PC-3 (cell line): ENCODE measurements around the gene TTC16. TPM values are rescaled to one million over a fixed set of nuclear protein-coding genes. Genes with fewer than 3 reads are reported as not detected.

Experiments used
- ATAC-seq: fragments of 200-7000 bp; cut with Tn5 transposase; 2 replicates; pipeline ENCODE4 v1.9.1; 2020; ENCODE audit warnings: mild to moderate bottlenecking, moderate library complexity
- BruUV-seq: library from RNA; stranded (reverse); fragments of 400-500 nt; replicated peaks from 2 replicates; lab custom pipeline; 2021; lab: Mats Ljungman, UMichigan
- CTCF ChIA-PET: fragments of 300-600 bp; sonication (Branson Sonifier 250); formaldehyde crosslinking; loops from one replicate; lab custom pipeline; 2022; ENCODE audit warnings: antibody characterized with exemption; lab: Charles Lee
- POLR2A ChIA-PET: fragments of 300-600 bp; sonication (Branson Sonifier 250); formaldehyde crosslinking; loops from one replicate; lab custom pipeline; 2022; ENCODE audit warnings: antibody characterized with exemption; ENCODE audit not compliant: unreplicated experiment; lab: Charles Lee
- DNase-seq: peaks from one replicate; pipeline ENCODE4 v3.0.0-alpha.2; 2015
- H2AFZ ChIP-seq: fragments of 300-600 bp; sonication (generic); 2 replicates; pipeline ENCODE4 v1.6.0; 2016; ENCODE audit warnings: antibody characterized with exemption, low read length
- H3F3A ChIP-seq: fragments of 300-600 bp; sonication (generic); one replicate; pipeline ENCODE4 v1.6.0; 2017; ENCODE audit warnings: antibody characterized with exemption, low read length, control low read depth, mild to moderate bottlenecking; ENCODE audit not compliant: unreplicated experiment
- H3K27ac ChIP-seq: fragments of 300-600 bp; sonication (generic); 2 replicates; pipeline ENCODE4 v1.5.1; 2016; ENCODE audit warnings: mild to moderate bottlenecking, low read length
- H3K27me3 ChIP-seq: fragments of 300-600 bp; sonication (generic); 2 replicates; pipeline ENCODE4 v1.6.1; 2016; ENCODE audit warnings: low read length, mixed read lengths
- H3K36me3 ChIP-seq: fragments of 300-600 bp; sonication (generic); 2 replicates; pipeline ENCODE4 v1.6.1; 2016; ENCODE audit warnings: low read depth, mixed run types, low read length, mixed read lengths
- H3K4me1 ChIP-seq: fragments of 300-600 bp; sonication (generic); 2 replicates; pipeline ENCODE4 v1.5.1; 2016; ENCODE audit warnings: low read length; ENCODE audit not compliant: insufficient read depth
- H3K4me2 ChIP-seq: fragments of 300-600 bp; sonication (generic); 2 replicates; pipeline ENCODE4 v1.6.0; 2016; ENCODE audit warnings: low read length
- H3K4me3 ChIP-seq: fragments of 300-600 bp; sonication (generic); 2 replicates; pipeline ENCODE4 v1.5.1; 2016; ENCODE audit warnings: mild to moderate bottlenecking, low read length, mixed read lengths
- H3K79me2 ChIP-seq: fragments of 300-600 bp; sonication (generic); 2 replicates; pipeline ENCODE4 v1.6.1; 2017; ENCODE audit warnings: low read length, mixed read lengths
- H3K9ac ChIP-seq: fragments of 300-600 bp; sonication (generic); 2 replicates; pipeline ENCODE4 v1.6.0; 2016; ENCODE audit warnings: mild to moderate bottlenecking, low read length
- H3K9me2 ChIP-seq: fragments of 300-600 bp; sonication (generic); replicated peaks from 2 replicates; pipeline ENCODE4 v1.6.1; 2016; ENCODE audit warnings: mixed run types, low read length, mixed read lengths
- H3K9me3 ChIP-seq: fragments of 300-600 bp; sonication (generic); 2 replicates; pipeline ENCODE4 v1.6.1; 2016; ENCODE audit warnings: low read length, mixed read lengths
- H4K20me1 ChIP-seq: fragments of 300-600 bp; sonication (generic); 2 replicates; pipeline ENCODE4 v1.6.1; 2016; ENCODE audit warnings: low read length, mixed read lengths
- EZH2 ChIP-seq: fragments of 300-600 bp; sonication (generic); IDR thresholded peaks from one replicate; pipeline ENCODE4 v1.6.1; 2017; ENCODE audit warnings: antibody characterized with exemption, mild to moderate bottlenecking, low read length; ENCODE audit not compliant: unreplicated experiment
- EZH2phosphoT487 ChIP-seq: fragments of 300-600 bp; sonication (generic); IDR thresholded peaks from 2 replicates; pipeline ENCODE4 v1.6.1; 2018; ENCODE audit warnings: mild to moderate bottlenecking, antibody characterized with exemption, low read length, borderline replicate concordance
- intact Hi-C: fragments of 100-400 bp; cut with micrococcal nuclease; formaldehyde crosslinking; loops from 2 replicates; pipeline ENCODE4 v1.9.0; 2023
- total RNA-seq: library from RNA; depleted of rRNA; stranded (reverse); fragments of >200 nt; gene quantifications from 2 replicates; pipeline ENCODE4 v1.2.3, GENCODE V29; 2014
- TF ChIP-seq, protein P1 (sequence below): fragments of 300-600 bp; sonication (generic); conservative IDR thresholded peaks from 2 replicates; pipeline ENCODE4 v1.5.1; 2017; ENCODE audit warnings: antibody characterized with exemption, low read depth, mild to moderate bottlenecking, low read length

The TTC16 gene
- total RNA-seq, 1 experiment from 2014 or later: 0.04 TPM

DNA sequence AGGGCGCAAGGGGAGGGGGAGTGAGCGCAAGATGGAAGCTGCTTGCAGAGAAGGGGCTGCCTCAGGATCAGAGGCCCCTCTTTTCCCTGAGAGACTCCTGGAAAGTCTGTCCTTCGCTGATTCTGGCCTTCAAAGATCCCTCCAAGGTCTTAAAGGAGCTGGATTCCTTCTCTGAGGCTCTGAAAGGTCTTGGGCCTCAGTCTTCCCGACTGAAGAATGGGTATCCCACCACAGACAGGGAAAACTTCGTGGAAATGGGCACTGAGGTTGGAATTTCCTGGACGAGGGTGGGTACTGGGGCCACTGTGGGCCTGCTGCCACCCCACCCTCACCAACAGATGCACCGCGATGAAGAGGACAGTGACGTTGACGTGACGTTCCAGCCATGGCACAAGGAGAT lies 3.5 kb upstream of the TTC16 start:
- H3F3A ChIP-seq: no peaks in the 10 kb centered on the region

DNA sequence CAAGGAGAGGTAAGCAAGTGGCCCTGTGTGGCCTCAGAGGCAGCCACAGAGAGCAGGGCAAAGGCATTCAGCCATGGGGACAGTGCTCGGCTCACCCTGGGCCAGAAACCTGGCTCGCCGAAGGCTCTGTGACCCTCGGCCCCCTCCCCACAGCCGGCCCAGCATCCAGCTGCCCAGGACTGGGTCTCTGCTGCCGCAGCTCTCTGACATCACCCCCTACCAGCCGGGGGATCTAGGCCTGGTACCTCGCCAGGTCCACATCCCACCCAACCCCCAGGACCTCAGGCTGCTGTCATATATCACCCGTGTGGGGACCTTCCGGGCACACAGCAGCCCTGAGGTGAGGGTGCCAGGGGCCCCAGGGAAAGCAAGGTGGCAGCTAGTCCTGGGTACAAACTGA lies 3.0 kb upstream of the TTC16 start:
- ChIA-PET CTCF (no interaction called here), POLR2A (no interaction called here)
- BruUV-seq: no TSS peak
- H3K27me3 ChIP-seq: no peaks in the 10 kb centered on the region
- H3K79me2 ChIP-seq: peaks cover 16% of the 10 kb centered on the region
- H3K9me2 ChIP-seq: no peaks in the 10 kb centered on the region
- no peak for TF ChIP-seq EZH2
- no peak for TF ChIP-seq EZH2phosphoT487
- TF ChIP-seq, protein P1, sequence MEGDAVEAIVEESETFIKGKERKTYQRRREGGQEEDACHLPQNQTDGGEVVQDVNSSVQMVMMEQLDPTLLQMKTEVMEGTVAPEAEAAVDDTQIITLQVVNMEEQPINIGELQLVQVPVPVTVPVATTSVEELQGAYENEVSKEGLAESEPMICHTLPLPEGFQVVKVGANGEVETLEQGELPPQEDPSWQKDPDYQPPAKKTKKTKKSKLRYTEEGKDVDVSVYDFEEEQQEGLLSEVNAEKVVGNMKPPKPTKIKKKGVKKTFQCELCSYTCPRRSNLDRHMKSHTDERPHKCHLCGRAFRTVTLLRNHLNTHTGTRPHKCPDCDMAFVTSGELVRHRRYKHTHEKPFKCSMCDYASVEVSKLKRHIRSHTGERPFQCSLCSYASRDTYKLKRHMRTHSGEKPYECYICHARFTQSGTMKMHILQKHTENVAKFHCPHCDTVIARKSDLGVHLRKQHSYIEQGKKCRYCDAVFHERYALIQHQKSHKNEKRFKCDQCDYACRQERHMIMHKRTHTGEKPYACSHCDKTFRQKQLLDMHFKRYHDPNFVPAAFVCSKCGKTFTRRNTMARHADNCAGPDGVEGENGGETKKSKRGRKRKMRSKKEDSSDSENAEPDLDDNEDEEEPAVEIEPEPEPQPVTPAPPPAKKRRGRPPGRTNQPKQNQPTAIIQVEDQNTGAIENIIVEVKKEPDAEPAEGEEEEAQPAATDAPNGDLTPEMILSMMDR: no peak
- intact Hi-C loops: no loop called here
- no peak overlapping the region for H3K4me2 ChIP-seq
- H3K4me1 ChIP-seq: peaks cover 5% of the 10 kb centered on the region; the same call in 1 of the 2 replicates
- H3K36me3 ChIP-seq: no peaks in the 10 kb centered on the region
- DNase-seq (no peak), ATAC-seq (no peak)
- H3K9ac ChIP-seq: no peak overlapping the region
- no peaks in the 10 kb centered on the region for H4K20me1 ChIP-seq
- no peaks in the 10 kb centered on the region for H3K9me3 ChIP-seq
- no peaks in the 10 kb centered on the region for H3F3A ChIP-seq
- H2AFZ ChIP-seq: no peak overlapping the region
- no peak overlapping the region for H3K27ac ChIP-seq
- H3K4me3 ChIP-seq: no peak overlapping the region

More for the DNA sequence above, 3.5 kb upstream of the TTC16 start:
- intact Hi-C loops: no loop called here
- Histone ChIP-seq H3K9ac (no peak overlapping the region), H3K36me3 (no peaks in the 10 kb centered on the region), H3K27ac (no peak overlapping the region), H3K79me2 (peaks cover 16% of the 10 kb centered on the region), H3K4me2 (no peak overlapping the region), H3K27me3 (no peaks in the 10 kb centered on the region), H3K4me1 (peaks cover 5% of the 10 kb centered on the region; the same call in 1 of the 2 replicates), H3K9me2 (no peaks in the 10 kb centered on the region), H2AFZ (no peak overlapping the region), H4K20me1 (no peaks in the 10 kb centered on the region), H3K4me3 (no peak overlapping the region), H3K9me3 (no peaks in the 10 kb centered on the region)
- no TSS peak for BruUV-seq
- TF ChIP-seq EZH2phosphoT487: no peak
- TF ChIP-seq EZH2: no peak
- TF ChIP-seq, protein P1: no peak
- DNase-seq (no peak), ATAC-seq (no peak)
- CTCF ChIA-PET: no interaction called here
- POLR2A ChIA-PET: no interaction called here

DNA sequence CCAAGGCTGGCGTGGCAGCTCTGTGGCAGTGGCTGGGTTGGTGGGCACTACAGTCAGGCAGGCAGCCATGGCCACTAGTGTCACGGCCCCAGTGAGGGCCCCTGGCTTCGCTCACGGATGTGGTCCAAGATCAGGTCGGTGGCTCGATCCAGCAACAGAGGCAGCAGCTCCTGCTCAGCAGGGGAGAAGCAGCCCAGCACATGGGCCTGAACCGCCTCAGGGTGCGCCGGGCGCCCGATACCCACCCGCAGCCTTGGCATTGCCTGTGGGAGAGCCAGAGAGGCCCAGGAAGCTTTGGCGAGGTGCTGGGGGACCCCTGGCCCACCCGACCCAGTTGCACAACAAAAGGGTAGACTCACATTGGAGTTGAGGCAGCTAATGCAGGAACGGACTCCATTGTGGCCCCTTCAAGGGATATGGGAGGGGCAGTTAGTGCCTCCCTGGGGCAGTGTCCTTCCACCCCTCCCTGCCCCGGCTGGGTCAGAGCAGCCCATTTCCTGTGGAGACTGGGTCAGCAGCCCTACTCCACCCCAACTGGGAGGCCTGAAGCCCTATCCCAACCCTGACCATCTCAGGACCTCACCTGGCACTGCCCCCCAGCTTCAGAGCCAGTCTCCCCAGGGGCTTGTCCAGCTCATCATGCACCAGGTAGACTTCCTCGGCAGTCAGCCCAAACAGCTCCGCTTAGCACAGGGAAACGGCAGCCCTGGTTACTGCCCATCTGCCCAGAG lies 1.7 kb upstream of the TTC16 start:
- H3K27me3 ChIP-seq: no peaks in the 10 kb centered on the region
- H3K4me1 ChIP-seq: peaks cover 5% of the 10 kb centered on the region; the same call in 1 of the 2 replicates
- no peaks in the 10 kb centered on the region for H4K20me1 ChIP-seq
- H3F3A ChIP-seq: no peaks in the 10 kb centered on the region
- H3K9ac ChIP-seq: no peak overlapping the region
- H3K4me3 ChIP-seq: peak overlapping the region; percentile 97
- ATAC-seq: peak; percentile 21; the same call in 1 of the 2 replicates
- peak; percentile 16 for DNase-seq
- H2AFZ ChIP-seq: no peak overlapping the region
- no TSS peak for BruUV-seq
- H3K9me3 ChIP-seq: no peaks in the 10 kb centered on the region
- CTCF ChIA-PET: interaction anchor here (1.1 kb wide), 1 partner anchor 21 kb away, joined by 3 read pairs; no protein-coding TSS in a partner anchor
- POLR2A ChIA-PET: no interaction called here
- H3K36me3 ChIP-seq: no peaks in the 10 kb centered on the region
- H3K27ac ChIP-seq: no peak overlapping the region
- no peaks in the 10 kb centered on the region for H3K9me2 ChIP-seq
- peaks cover 16% of the 10 kb centered on the region for H3K79me2 ChIP-seq
- intact Hi-C loops: no loop called here
- TF ChIP-seq EZH2 (no peak), EZH2phosphoT487 (no peak)
- TF ChIP-seq, protein P1: no peak
- peak overlapping the region; percentile 98 for H3K4me2 ChIP-seq
